IMR-90 (cell line): Measurements from ENCODE around the gene HAGH. TPM values are rescaled to one million over a fixed set of nuclear protein-coding genes. Genes with fewer than 3 reads are reported as not detected.
"Not testable (repeated sequence)": the region's sequence is repeated elsewhere in the genome, so short reads cannot be mapped to it uniquely, and the experiment has no call there.

Source experiments
- ATAC-seq: fragments of 200-7000 bp; cut with Tn5 transposase; 2 replicates; pipeline ENCODE4 v1.9.1; 2020; ENCODE audit warnings: low read depth, mild to moderate bottlenecking, moderate library complexity
- BruUV-seq: library from RNA; stranded (reverse); fragments of 400-500 nt; replicated peaks from 2 replicates; lab custom pipeline; 2021; lab: Mats Ljungman, UMichigan
- CTCF ChIA-PET: fragments of 300-600 bp; formaldehyde crosslinking; extraction: SDS; loops from one replicate; lab custom pipeline; 2021; ENCODE audit warnings: antibody characterized with exemption; lab: Yijun Ruan, JAX
- POLR2A ChIA-PET: fragments of 300-600 bp; sonication (Branson Sonifier 250); formaldehyde crosslinking; loops from one replicate; lab custom pipeline; 2022; ENCODE audit warnings: antibody characterized with exemption; ENCODE audit not compliant: unreplicated experiment; lab: Charles Lee
- DNase-seq: peaks from one replicate; pipeline ENCODE4 v3.0.0; 2013
- H2AFZ ChIP-seq: replicated peaks from 2 replicates; pipeline ENCODE3; 2013; ENCODE audit warnings: low read length, mild to moderate bottlenecking; ENCODE audit not compliant: poor library complexity
- H2AK5ac ChIP-seq: 2 replicates; pipeline ENCODE4 v1.6.1; 2013; ENCODE audit warnings: low read depth, low read length, inconsistent platforms
- H2AK9ac ChIP-seq: replicated peaks from 2 replicates; pipeline ENCODE3; 2013; ENCODE audit warnings: mild to moderate bottlenecking, low read depth, low read length, moderate library complexity; ENCODE audit not compliant: poor library complexity
- H2BK120ac ChIP-seq: 2 replicates; pipeline ENCODE4 v1.6.1; 2013; ENCODE audit warnings: low read depth, low read length, inconsistent platforms
- H2BK15ac ChIP-seq: 3 replicates; pipeline ENCODE4 v1.6.1; 2013; ENCODE audit warnings: low read depth, low read length, inconsistent platforms
- H2BK20ac ChIP-seq: 2 replicates; pipeline ENCODE4 v1.6.1; 2013; ENCODE audit warnings: low read depth, mild to moderate bottlenecking, inconsistent platforms, low read length, moderate library complexity
- H2BK5ac ChIP-seq: 2 replicates; pipeline ENCODE4 v1.6.1; 2013; ENCODE audit warnings: mild to moderate bottlenecking, low read depth, low read length, inconsistent platforms; ENCODE audit not compliant: poor library complexity, severe bottlenecking
- H3K14ac ChIP-seq: replicated peaks from 2 replicates; pipeline ENCODE4 v1.6.1; 2013; ENCODE audit warnings: low read depth, low read length, inconsistent platforms
- H3K18ac ChIP-seq: 2 replicates; pipeline ENCODE4 v1.6.1; 2013; ENCODE audit warnings: low read depth, low read length, control low read depth
- H3K23ac ChIP-seq: 2 replicates; pipeline ENCODE4 v1.6.1; 2013; ENCODE audit warnings: low read depth, low read length, inconsistent platforms
- H3K27ac ChIP-seq: 2 replicates; pipeline ENCODE4 v1.5.1; 2013; ENCODE audit warnings: mild to moderate bottlenecking, control low read depth, low read length; ENCODE audit not compliant: insufficient read depth
- H3K27me3 ChIP-seq: 2 replicates; pipeline ENCODE4 v1.6.1; 2013; ENCODE audit warnings: low read length; ENCODE audit not compliant: control insufficient read depth, insufficient read depth
- H3K36me3 ChIP-seq: 2 replicates; pipeline ENCODE4 v1.6.1; 2013; ENCODE audit warnings: low read length, mixed read lengths; ENCODE audit not compliant: control insufficient read depth, insufficient read depth
- H3K4ac ChIP-seq: 2 replicates; pipeline ENCODE4 v1.6.1; 2013; ENCODE audit warnings: low read depth, low read length, inconsistent platforms
- H3K4me1 ChIP-seq: 2 replicates; pipeline ENCODE4 v1.6.1; 2013; ENCODE audit warnings: low read length, mixed read lengths; ENCODE audit not compliant: control insufficient read depth, insufficient read depth
- H3K4me2 ChIP-seq: 2 replicates; pipeline ENCODE4 v1.6.1; 2013; ENCODE audit warnings: low read depth, mild to moderate bottlenecking, control low read depth, low read length, moderate library complexity
- H3K4me3 ChIP-seq: 2 replicates; pipeline ENCODE4 v1.5.1; 2013; ENCODE audit warnings: low read depth, mild to moderate bottlenecking, control low read depth, low read length, moderate library complexity; ENCODE audit not compliant: insufficient read depth
- H3K56ac ChIP-seq: 2 replicates; pipeline ENCODE4 v1.6.1; 2013; ENCODE audit warnings: low read length, inconsistent platforms; ENCODE audit not compliant: insufficient read depth; ENCODE audit errors: extremely low read depth
- H3K79me1 ChIP-seq, 2 experiments: 2 replicates each; pipeline ENCODE4 v1.6.1; 2013; ENCODE audit warnings: low read length in 2 of 2, inconsistent platforms in 1 of 2, low read depth in 1 of 2
- H3K9ac ChIP-seq: 2 replicates; pipeline ENCODE4 v1.6.1; 2013; ENCODE audit warnings: low read depth, low read length, control low read depth
- H3K9me1 ChIP-seq: 2 replicates; pipeline ENCODE4 v1.6.1; 2013; ENCODE audit warnings: low read length, inconsistent platforms; ENCODE audit not compliant: insufficient read depth
- H3K9me3 ChIP-seq: 2 replicates; pipeline ENCODE4 v1.6.1; 2013; ENCODE audit warnings: low read length; ENCODE audit not compliant: control insufficient read depth, insufficient read depth
- H4K20me1 ChIP-seq: 2 replicates; pipeline ENCODE4 v1.6.1; 2013; ENCODE audit warnings: low read length, inconsistent platforms; ENCODE audit not compliant: insufficient read depth
- H4K5ac ChIP-seq: 2 replicates; pipeline ENCODE4 v1.6.1; 2013; ENCODE audit warnings: mild to moderate bottlenecking, low read depth, low read length, control low read depth
- H4K8ac ChIP-seq, 2 experiments: 2 replicates each; pipeline ENCODE4 v1.6.1; 2013; ENCODE audit warnings: low read depth in 2 of 2, low read length in 2 of 2, control low read depth in 1 of 2, inconsistent platforms in 1 of 2
- H4K91ac ChIP-seq: 2 replicates; pipeline ENCODE4 v1.6.1; 2013; ENCODE audit warnings: low read depth, low read length, inconsistent platforms; ENCODE audit not compliant: insufficient read depth
- FOS ChIP-seq: fragments of 150-350 bp; IDR thresholded peaks from 2 replicates; pipeline ENCODE4 v1.6.1; 2016; ENCODE audit warnings: low read depth, low read length
- MAFK ChIP-seq: IDR thresholded peaks from 2 replicates; pipeline ENCODE4 v1.6.1; 2012; ENCODE audit warnings: low read depth, low read length, improper control_type of control experiment
- WGBS, 2 experiments: methylation state at CpG; one replicate each; pipeline versions ENCODE4 v1.1.5 to v1.1.7; 2013; ENCODE audit warnings: missing lambda C conversion rate in 2 of 2; ENCODE audit not compliant: insufficient read length in 1 of 2; ENCODE audit errors: extremely low coverage in 2 of 2; 5-methylcytosine and 5-hydroxymethylcytosine counted together
- dilution Hi-C: fragments of 300-500 bp; cut with HindIII; formaldehyde crosslinking; loops from one replicate; pipeline ENCODE4 v1.14.3; 2018; ENCODE audit warnings: low sequenced_read_pairs; ENCODE audit not compliant: unreplicated experiment
- in situ Hi-C: fragments of 300-500 bp; cut with MboI; formaldehyde crosslinking; loops from 3 replicates; pipeline ENCODE4 v1.14.3; 2019; ENCODE audit warnings: low sequenced_read_pairs, inconsistent platforms, mixed read lengths
- intact Hi-C: fragments of 100-400 bp; cut with micrococcal nuclease; formaldehyde crosslinking; loops from 2 replicates; pipeline ENCODE4 v1.10.0; 2022
- polyA plus RNA-seq, 3 experiments: library from polyadenylated mRNA; depleted of rRNA; stranded (reverse); fragments of >200 nt; gene quantifications; 2 replicates each; pipeline ENCODE4 v1.2.3, GENCODE V29; 2012; ENCODE audit warnings: low replicate concordance in 1 of 3
- total RNA-seq: library from RNA; depleted of rRNA; stranded (reverse); fragments of >200 nt; gene quantifications from 2 replicates; pipeline ENCODE4 v1.2.3, GENCODE V29; 2012
- TF ChIP-seq, protein P1 (sequence below): conservative IDR thresholded peaks from 2 replicates; pipeline ENCODE4 v1.5.1; 2012; ENCODE audit warnings: mild to moderate bottlenecking, low read depth, low read length, improper control_type of control experiment

HAGH gene
- total and polyA plus RNA-seq, 2 of the 4 experiments (the other 2 are of a cell fraction), result 30.8 to 52.2 TPM

DNA sequence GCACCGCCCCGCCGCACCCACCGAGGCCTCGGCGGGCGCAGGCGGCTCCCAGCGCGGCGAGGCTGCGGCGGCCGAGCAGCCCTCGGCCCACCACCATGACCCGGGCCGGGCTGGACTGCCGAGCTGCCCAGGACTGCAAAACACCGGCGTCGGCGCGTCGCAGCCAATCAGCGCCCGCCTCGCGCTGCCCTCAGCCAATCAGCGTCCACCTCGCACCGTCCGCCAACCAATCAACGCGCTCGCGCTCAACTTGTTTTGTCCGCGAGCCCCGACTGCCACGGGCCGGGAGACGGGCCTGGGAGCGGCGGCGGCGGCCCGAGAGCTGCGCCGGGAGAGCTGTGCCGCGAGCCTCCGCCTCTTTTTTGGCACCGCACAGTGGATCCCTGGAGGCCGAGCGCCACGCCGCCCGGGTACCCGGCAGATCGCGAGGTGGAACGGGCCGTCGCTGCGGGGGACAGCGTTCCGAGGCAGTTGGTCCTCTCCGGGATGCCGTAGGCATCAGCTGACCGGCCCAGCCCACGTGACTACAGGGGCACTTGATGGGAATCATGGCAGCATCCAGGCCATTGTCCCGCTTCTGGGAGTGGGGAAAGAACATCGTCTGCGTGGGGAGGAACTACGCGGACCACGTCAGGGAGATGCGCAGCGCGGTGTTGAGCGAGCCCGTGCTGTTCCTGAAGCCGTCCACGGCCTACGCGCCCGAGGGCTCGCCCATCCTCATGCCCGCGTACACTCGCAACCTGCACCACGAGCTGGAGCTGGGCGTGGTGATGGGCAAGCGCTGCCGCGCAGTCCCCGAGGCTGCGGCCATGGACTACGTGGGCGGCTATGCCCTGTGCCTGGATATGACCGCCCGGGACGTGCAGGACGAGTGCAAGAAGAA, at the start of gene HAGH, which contains the start of gene FAHD1 (continued):
- TF ChIP-seq MAFK (no peak), FOS (peak; percentile 59)
- TF ChIP-seq, protein P1, sequence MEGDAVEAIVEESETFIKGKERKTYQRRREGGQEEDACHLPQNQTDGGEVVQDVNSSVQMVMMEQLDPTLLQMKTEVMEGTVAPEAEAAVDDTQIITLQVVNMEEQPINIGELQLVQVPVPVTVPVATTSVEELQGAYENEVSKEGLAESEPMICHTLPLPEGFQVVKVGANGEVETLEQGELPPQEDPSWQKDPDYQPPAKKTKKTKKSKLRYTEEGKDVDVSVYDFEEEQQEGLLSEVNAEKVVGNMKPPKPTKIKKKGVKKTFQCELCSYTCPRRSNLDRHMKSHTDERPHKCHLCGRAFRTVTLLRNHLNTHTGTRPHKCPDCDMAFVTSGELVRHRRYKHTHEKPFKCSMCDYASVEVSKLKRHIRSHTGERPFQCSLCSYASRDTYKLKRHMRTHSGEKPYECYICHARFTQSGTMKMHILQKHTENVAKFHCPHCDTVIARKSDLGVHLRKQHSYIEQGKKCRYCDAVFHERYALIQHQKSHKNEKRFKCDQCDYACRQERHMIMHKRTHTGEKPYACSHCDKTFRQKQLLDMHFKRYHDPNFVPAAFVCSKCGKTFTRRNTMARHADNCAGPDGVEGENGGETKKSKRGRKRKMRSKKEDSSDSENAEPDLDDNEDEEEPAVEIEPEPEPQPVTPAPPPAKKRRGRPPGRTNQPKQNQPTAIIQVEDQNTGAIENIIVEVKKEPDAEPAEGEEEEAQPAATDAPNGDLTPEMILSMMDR, result no peak

DNA sequence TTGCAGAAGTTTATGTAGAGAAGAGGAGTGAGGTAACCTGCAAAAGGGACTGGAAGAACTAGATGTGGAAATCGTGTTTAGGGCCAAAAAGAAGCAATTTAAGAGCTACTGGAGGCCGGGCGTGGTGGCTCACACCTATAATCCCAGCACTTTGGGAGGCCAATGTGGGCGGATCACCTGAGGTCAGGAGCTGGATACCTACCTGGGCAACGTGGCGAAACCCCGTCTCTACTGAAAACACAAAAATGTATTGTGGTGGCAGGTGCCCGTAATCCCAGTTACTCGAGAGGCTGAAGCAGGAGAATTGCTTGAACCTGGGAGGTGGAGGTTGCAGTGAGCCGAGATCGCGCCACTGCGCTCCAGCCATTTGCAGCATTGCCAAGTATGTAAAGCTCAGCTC, 49.4 kb upstream of the HAGH start:
- 77% methylated on average over 6 of the region's 13 CpGs; no CpG with 5 or more reads in 1 of the 2 experiments for WGBS, 2 experiments
- intact Hi-C loops, result not testable (repeated sequence)

More for the DNA sequence above, 49.4 kb upstream of the HAGH start:
- H3K79me1 ChIP-seq, H2BK5ac ChIP-seq, H3K4me2 ChIP-seq, H3K9me3 ChIP-seq, H3K23ac ChIP-seq, H3K9ac ChIP-seq, H3K4me1 ChIP-seq, H4K8ac ChIP-seq, CTCF ChIA-PET, H2AK5ac ChIP-seq, H2AK9ac ChIP-seq, H3K36me3 ChIP-seq, BruUV-seq, H4K5ac ChIP-seq, dilution Hi-C loops, H2BK120ac ChIP-seq, H3K27ac ChIP-seq, H2BK15ac ChIP-seq, H4K20me1 ChIP-seq, POLR2A ChIA-PET, H3K18ac ChIP-seq, H2AFZ ChIP-seq, H2BK20ac ChIP-seq, H3K56ac ChIP-seq, H3K4ac ChIP-seq, H3K9me1 ChIP-seq, H4K91ac ChIP-seq, DNase-seq, ATAC-seq, H3K4me3 ChIP-seq, H3K14ac ChIP-seq: not testable (repeated sequence)
- peaks cover 36% of the 10 kb centered on the region for H3K27me3 ChIP-seq
- in situ Hi-C loops, result loop anchor here (25.0 kb wide), 1 partner anchor 511 kb away; no protein-coding TSS in a partner anchor
